ENCODE measurements around the gene CR1. TPM values are rescaled to one million over a fixed set of nuclear protein-coding genes. Genes with fewer than 3 reads are reported as not detected.
"Not testable (repeated sequence)": the region's sequence is repeated elsewhere in the genome, so short reads cannot be mapped to it uniquely, and the experiment has no call there.

The CR1 gene
- total RNA-seq, 4 donors from 2014 or later, result 0.56 to 1.0 (median 0.66) TPM

DNA sequence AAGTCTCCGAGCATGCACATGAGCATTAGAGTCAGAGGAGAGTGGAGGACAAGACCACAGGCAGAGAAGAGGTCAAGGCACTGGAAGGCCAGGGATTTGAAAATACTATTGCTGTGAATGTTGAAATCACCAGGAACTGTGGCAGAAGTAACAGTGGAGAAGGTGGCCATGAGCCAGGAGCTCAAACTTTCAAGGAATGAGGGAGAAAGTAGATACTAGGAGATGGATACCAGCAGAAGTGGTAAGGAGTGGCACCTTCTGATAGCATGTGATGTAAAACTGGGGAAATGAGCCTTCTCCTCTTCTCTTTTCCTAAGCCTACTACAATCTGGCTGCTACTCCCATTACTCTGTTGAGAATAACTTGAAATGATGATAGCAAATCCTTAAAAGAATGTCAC lies 1.8 kb upstream of the CR1 start:
- no peak for DNase-seq (ENCODE audit: low spot score in 2 of 2)
- no peaks in the 10 kb centered on the region for H3K9me3 ChIP-seq
- WGBS, result 100% methylated on average over 1 of the region's 1 CpG
- H3K27ac ChIP-seq, result no peak overlapping the region
- no peaks in the 10 kb centered on the region for H3K36me3 ChIP-seq
- H3K4me1 ChIP-seq, result peaks cover 11% of the 10 kb centered on the region
- peaks cover 52% of the 10 kb centered on the region for H3K27me3 ChIP-seq
- no peak overlapping the region for H3K4me3 ChIP-seq
- no peak for TF ChIP-seq POLR2A (IDR thresholded peaks at IDR 0.05)
- TF ChIP-seq EP300 (IDR thresholded peaks at IDR 0.05), result no peak
- TF ChIP-seq, protein P1, sequence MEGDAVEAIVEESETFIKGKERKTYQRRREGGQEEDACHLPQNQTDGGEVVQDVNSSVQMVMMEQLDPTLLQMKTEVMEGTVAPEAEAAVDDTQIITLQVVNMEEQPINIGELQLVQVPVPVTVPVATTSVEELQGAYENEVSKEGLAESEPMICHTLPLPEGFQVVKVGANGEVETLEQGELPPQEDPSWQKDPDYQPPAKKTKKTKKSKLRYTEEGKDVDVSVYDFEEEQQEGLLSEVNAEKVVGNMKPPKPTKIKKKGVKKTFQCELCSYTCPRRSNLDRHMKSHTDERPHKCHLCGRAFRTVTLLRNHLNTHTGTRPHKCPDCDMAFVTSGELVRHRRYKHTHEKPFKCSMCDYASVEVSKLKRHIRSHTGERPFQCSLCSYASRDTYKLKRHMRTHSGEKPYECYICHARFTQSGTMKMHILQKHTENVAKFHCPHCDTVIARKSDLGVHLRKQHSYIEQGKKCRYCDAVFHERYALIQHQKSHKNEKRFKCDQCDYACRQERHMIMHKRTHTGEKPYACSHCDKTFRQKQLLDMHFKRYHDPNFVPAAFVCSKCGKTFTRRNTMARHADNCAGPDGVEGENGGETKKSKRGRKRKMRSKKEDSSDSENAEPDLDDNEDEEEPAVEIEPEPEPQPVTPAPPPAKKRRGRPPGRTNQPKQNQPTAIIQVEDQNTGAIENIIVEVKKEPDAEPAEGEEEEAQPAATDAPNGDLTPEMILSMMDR (IDR thresholded peaks at IDR 0.05), result no peak
- no peak for TF ChIP-seq POLR2AphosphoS5 (IDR thresholded peaks at IDR 0.05)

DNA sequence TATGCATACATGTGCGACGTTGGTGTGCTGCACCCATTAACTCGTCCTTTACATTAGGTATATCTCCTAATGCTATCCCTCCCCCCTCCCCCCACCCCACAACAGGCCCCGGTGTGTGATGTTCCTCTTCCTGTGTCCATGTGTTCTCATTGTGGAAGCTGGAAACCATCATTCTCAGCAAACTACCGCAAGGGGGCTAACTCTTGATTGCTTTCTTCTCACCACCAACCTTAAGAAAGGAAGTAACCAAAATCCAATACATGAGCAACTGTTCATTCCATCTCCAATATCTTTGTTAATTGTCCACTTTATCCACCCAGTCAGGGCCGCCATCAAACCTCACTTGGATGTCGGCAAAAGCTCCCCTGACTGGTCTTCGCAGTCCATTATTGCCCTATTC lies 676 bp upstream of the CR1 start:
- H3K27ac ChIP-seq; H3K4me3 ChIP-seq; H3K36me3 ChIP-seq; H3K9me3 ChIP-seq; DNase-seq (ENCODE audit: low spot score in 2 of 2): not testable (repeated sequence)
- H3K4me1 ChIP-seq, result peaks cover 11% of the 10 kb centered on the region
- peaks cover 54% of the 10 kb centered on the region for H3K27me3 ChIP-seq
- 88% methylated on average over 8 of the region's 8 CpGs for WGBS

DNA sequence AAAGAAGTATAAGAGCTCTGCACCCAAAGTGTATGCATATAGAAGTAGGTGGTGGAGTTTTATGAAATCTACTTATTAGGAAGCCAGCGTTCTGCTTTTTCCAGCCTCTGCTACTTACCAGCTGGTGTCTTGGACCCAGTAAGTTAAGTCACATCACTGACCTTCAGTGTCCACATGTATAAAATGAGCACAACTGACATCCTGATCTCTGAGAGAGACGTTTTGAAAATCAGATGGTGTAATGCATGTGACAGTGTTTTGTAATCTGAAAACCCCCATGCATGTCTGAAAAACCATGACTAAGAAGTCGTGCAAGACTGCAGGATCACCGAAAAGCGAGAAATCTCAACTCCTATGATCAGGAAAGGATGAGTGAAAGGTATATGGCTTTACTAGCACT lies 2.0 kb downstream of the CR1 start:
- Histone ChIP-seq H3K27ac (no peak overlapping the region), H3K27me3 (peaks cover 71% of the 10 kb centered on the region), H3K36me3 (no peaks in the 10 kb centered on the region), H3K4me1 (peaks cover 11% of the 10 kb centered on the region), H3K9me3 (no peaks in the 10 kb centered on the region), H3K4me3 (no peak overlapping the region)
- no peak for DNase-seq (ENCODE audit: low spot score in 2 of 2)
- WGBS, result 63% methylated on average over 5 of the region's 5 CpGs
- no peak for TF ChIP-seq POLR2A (IDR thresholded peaks at IDR 0.05)
- TF ChIP-seq POLR2AphosphoS5 (IDR thresholded peaks at IDR 0.05), result no peak
- no peak for TF ChIP-seq EP300 (IDR thresholded peaks at IDR 0.05)
- TF ChIP-seq, protein P1 (IDR thresholded peaks at IDR 0.05), result no peak

DNA sequence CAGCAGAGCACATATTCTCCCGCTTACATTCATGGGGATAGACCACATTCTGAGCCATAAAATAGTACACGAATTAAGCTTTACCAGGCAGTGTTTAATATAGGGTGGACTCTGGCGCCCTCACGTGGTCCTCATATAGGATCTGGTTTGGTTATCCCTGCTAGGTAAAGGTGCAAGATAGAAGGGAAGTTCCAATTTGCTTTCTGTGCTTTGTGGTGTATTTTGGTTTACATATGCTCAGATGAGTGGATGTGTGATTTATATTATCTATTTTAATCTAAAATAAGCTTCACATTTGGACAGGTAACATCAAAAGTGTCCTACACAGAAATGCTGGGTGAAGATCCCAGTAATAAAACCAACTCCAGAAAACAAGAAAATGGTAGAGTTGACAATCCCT lies 3.6 kb downstream of the CR1 start:
- no peak overlapping the region for H3K4me3 ChIP-seq
- TF ChIP-seq POLR2AphosphoS5 (IDR thresholded peaks at IDR 0.05), result no peak
- TF ChIP-seq, protein P1 (IDR thresholded peaks at IDR 0.05), result peak; percentile 32 to 54
- whole genome bisulfite sequencing, result 2% methylated on average over 4 of the region's 4 CpGs
- H3K36me3 ChIP-seq, result no peaks in the 10 kb centered on the region
- peaks cover 64% of the 10 kb centered on the region for H3K27me3 ChIP-seq
- no peaks in the 10 kb centered on the region for H3K9me3 ChIP-seq
- peaks cover 11% of the 10 kb centered on the region for H3K4me1 ChIP-seq
- no peak overlapping the region for H3K27ac ChIP-seq
- DNase-seq (ENCODE audit: low spot score in 2 of 2), result peak in 1 of 2 donors; percentile 71

DNA sequence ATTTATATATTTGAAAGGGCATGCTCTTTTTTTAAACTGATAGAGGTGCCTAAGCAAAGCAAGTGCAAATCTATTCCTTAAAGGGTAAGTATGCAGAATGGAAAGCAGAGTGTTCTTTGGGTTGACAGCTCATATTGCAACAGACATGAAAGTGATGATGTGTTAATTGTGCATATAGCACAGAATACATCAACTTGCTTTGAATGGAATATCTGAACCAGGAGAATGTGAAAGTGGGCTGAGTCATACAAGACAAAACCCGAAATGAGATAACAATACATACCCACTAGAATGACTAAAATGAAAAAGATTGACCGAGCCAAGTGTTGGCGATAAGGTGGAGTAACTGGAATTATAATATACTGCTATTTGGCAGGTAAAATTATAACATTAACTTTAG lies 4.3 kb downstream of the CR1 start:
- Histone ChIP-seq H3K36me3 (no peaks in the 10 kb centered on the region), H3K4me3 (no peak overlapping the region), H3K9me3 (no peaks in the 10 kb centered on the region), H3K27ac (no peak overlapping the region), H3K4me1 (peaks cover 11% of the 10 kb centered on the region), H3K27me3 (peaks cover 65% of the 10 kb centered on the region)
- no peak for DNase-seq (ENCODE audit: low spot score in 2 of 2)
- no peak for TF ChIP-seq POLR2A (IDR thresholded peaks at IDR 0.05)
- TF ChIP-seq, protein P1 (IDR thresholded peaks at IDR 0.05), result no peak
- TF ChIP-seq POLR2AphosphoS5 (IDR thresholded peaks at IDR 0.05), result no peak
- TF ChIP-seq EP300 (IDR thresholded peaks at IDR 0.05), result no peak
- 71% methylated on average over 3 of the region's 3 CpGs for WGBS

DNA sequence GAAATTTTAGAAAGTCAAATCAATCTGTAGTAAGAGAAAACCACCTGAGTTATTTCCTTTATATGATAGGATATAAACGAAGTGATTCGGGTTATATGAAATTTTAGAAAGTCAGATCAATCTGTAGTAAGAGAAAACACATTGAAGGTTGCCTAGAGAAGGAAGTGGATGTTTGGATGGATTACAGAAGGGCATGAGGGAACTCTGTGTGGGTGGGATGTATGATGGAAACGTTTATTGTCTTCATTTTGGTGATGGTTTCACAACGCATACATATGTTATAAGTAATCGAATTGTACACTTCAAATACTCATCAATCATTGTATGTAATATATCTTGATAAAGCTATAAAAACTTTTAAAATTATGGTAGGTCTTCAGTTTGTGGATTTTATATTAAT lies 5.1 kb downstream of the CR1 start:
- peaks cover 5% of the 10 kb centered on the region for H3K4me1 ChIP-seq
- TF ChIP-seq, protein P1 (IDR thresholded peaks at IDR 0.05), result no peak
- TF ChIP-seq POLR2A (IDR thresholded peaks at IDR 0.05), result no peak
- no peak for TF ChIP-seq POLR2AphosphoS5 (IDR thresholded peaks at IDR 0.05)
- no peak for TF ChIP-seq EP300 (IDR thresholded peaks at IDR 0.05)
- DNase-seq (ENCODE audit: low spot score in 2 of 2), result no peak
- H3K4me3 ChIP-seq, result no peak overlapping the region
- H3K27ac ChIP-seq, result no peak overlapping the region
- no peaks in the 10 kb centered on the region for H3K36me3 ChIP-seq
- WGBS, result 60% methylated on average over 5 of the region's 5 CpGs
- no peaks in the 10 kb centered on the region for H3K9me3 ChIP-seq
- peaks cover 65% of the 10 kb centered on the region for H3K27me3 ChIP-seq
